ENCODE measurements around the gene PRDM13. TPM values are rescaled to one million over a fixed set of nuclear protein-coding genes. Genes with fewer than 3 reads are reported as not detected.

The PRDM13 gene
- total and polyA plus RNA-seq, 9 of the 15 experiments (the other 6 are each of a cell fraction or from before 2014, with no cell fraction given), result not detected

Small RNA genes within 50 kb of the gene (small RNA-seq; reads per million reads assigned to genes)
- not detected for gene RF00019

Other genes starting within 250 kb of the PRDM13 start
- 14.4 and 16.9 TPM in 2 replicates for gene COQ3, start 212.6 kb upstream of the PRDM13 start, total RNA-seq (2014; rRNA removed)
- gene COQ3, start 212.6 kb upstream of the PRDM13 start, total RNA-seq (2014; rRNA removed; fragmentation: Illumina TruSeq; extraction: Trizol), result 31.9 and 34.6 TPM in 2 replicates
- gene COQ3, start 212.6 kb upstream of the PRDM13 start, total RNA-seq (2015; rRNA removed; fragmentation: Illumina TruSeq; extraction: Trizol), result 25.2 and 28.2 TPM in 2 replicates
- 24.6 and 26.3 TPM in 2 replicates for gene COQ3, start 212.6 kb upstream of the PRDM13 start, total RNA-seq (2021)
- 29.0 and 43.9 TPM in 2 replicates for gene COQ3, start 212.6 kb upstream of the PRDM13 start, polyA plus RNA-seq (2011; rRNA removed)
- 31.8 and 33.9 TPM in 2 replicates for gene COQ3, start 212.6 kb upstream of the PRDM13 start, polyA plus RNA-seq (2014; fragmentation: Illumina TruSeq; extraction: Trizol)
- gene COQ3, start 212.6 kb upstream of the PRDM13 start, polyA plus RNA-seq (2014; fragmentation: Nextera tagmentation; extraction: Ambion mirVana), result 100 to 1,000 TPM; 111 to 137 TPM
- 38.3 and 40.8 TPM in 2 replicates for gene COQ3, start 212.6 kb upstream of the PRDM13 start, polyA plus RNA-seq (2014; rRNA removed)
- gene PNISR, start 181.5 kb upstream of the PRDM13 start, total RNA-seq (2014; rRNA removed), result 97.4 and 104 TPM in 2 replicates
- 147 and 163 TPM in 2 replicates for gene PNISR, start 181.5 kb upstream of the PRDM13 start, total RNA-seq (2014; rRNA removed; fragmentation: Illumina TruSeq; extraction: Trizol)
- gene PNISR, start 181.5 kb upstream of the PRDM13 start, total RNA-seq (2015; rRNA removed; fragmentation: Illumina TruSeq; extraction: Trizol), result 135 and 150 TPM in 2 replicates
- gene PNISR, start 181.5 kb upstream of the PRDM13 start, total RNA-seq (2021), result 105 and 107 TPM in 2 replicates
- 122 and 131 TPM in 2 replicates for gene PNISR, start 181.5 kb upstream of the PRDM13 start, polyA plus RNA-seq (2011; rRNA removed)
- 152 and 205 TPM in 2 replicates for gene PNISR, start 181.5 kb upstream of the PRDM13 start, polyA plus RNA-seq (2014; fragmentation: Illumina TruSeq; extraction: Trizol)
- gene PNISR, start 181.5 kb upstream of the PRDM13 start, polyA plus RNA-seq (2014; fragmentation: Nextera tagmentation; extraction: Ambion mirVana), result 100 to 1,000 TPM; 108 to 112 TPM
- 188 and 206 TPM in 2 replicates for gene PNISR, start 181.5 kb upstream of the PRDM13 start, polyA plus RNA-seq (2014; rRNA removed)
- 11.6 and 15.3 TPM in 2 replicates for gene USP45, start 91.4 kb upstream of the PRDM13 start, total RNA-seq (2014; rRNA removed)
- 34.7 and 42.0 TPM in 2 replicates for gene USP45, start 91.4 kb upstream of the PRDM13 start, total RNA-seq (2014; rRNA removed; fragmentation: Illumina TruSeq; extraction: Trizol)
- 25.7 and 29.8 TPM in 2 replicates for gene USP45, start 91.4 kb upstream of the PRDM13 start, total RNA-seq (2015; rRNA removed; fragmentation: Illumina TruSeq; extraction: Trizol)
- gene USP45, start 91.4 kb upstream of the PRDM13 start, total RNA-seq (2021), result 22.3 and 22.6 TPM in 2 replicates
- 23.7 and 24.5 TPM in 2 replicates for gene USP45, start 91.4 kb upstream of the PRDM13 start, polyA plus RNA-seq (2011; rRNA removed)
- 25.1 and 31.9 TPM in 2 replicates for gene USP45, start 91.4 kb upstream of the PRDM13 start, polyA plus RNA-seq (2014; fragmentation: Illumina TruSeq; extraction: Trizol)
- gene USP45, start 91.4 kb upstream of the PRDM13 start, polyA plus RNA-seq (2014; fragmentation: Nextera tagmentation; extraction: Ambion mirVana), result 10 to 100 TPM; 60.7 TPM
- 22.0 and 25.9 TPM in 2 replicates for gene USP45, start 91.4 kb upstream of the PRDM13 start, polyA plus RNA-seq (2014; rRNA removed)
- 64.0 and 68.7 TPM in 2 replicates for gene CCNC, start 38.2 kb upstream of the PRDM13 start, total RNA-seq (2014; rRNA removed)
- gene CCNC, start 38.2 kb upstream of the PRDM13 start, total RNA-seq (2014; rRNA removed; fragmentation: Illumina TruSeq; extraction: Trizol), result 121 and 138 TPM in 2 replicates
- 93.0 and 99.6 TPM in 2 replicates for gene CCNC, start 38.2 kb upstream of the PRDM13 start, total RNA-seq (2015; rRNA removed; fragmentation: Illumina TruSeq; extraction: Trizol)
- gene CCNC, start 38.2 kb upstream of the PRDM13 start, total RNA-seq (2021), result 72.4 and 73.3 TPM in 2 replicates
- gene CCNC, start 38.2 kb upstream of the PRDM13 start, polyA plus RNA-seq (2011; rRNA removed), result 126 and 138 TPM in 2 replicates
- 81.1 and 91.7 TPM in 2 replicates for gene CCNC, start 38.2 kb upstream of the PRDM13 start, polyA plus RNA-seq (2014; fragmentation: Illumina TruSeq; extraction: Trizol)
- gene CCNC, start 38.2 kb upstream of the PRDM13 start, polyA plus RNA-seq (2014; fragmentation: Nextera tagmentation; extraction: Ambion mirVana), result 100 to 1,000 TPM; 133 to 177 TPM
- gene CCNC, start 38.2 kb upstream of the PRDM13 start, polyA plus RNA-seq (2014; rRNA removed), result 78.1 and 79.2 TPM in 2 replicates

Data from K562 (cell line).